HCT116 (cell line): Measurements from ENCODE around the gene TMC1. TPM values are rescaled to one million over a fixed set of nuclear protein-coding genes. Genes with fewer than 3 reads are reported as not detected.

Experiments used
- ATAC-seq: fragments of 200-7000 bp; cut with Tn5 transposase; 2 replicates; pipeline ENCODE4 v1.9.1; 2020; ENCODE audit warnings: mild to moderate bottlenecking, moderate library complexity
- BruUV-seq: library from RNA; stranded (reverse); fragments of 400-500 nt; replicated peaks from 2 replicates; lab custom pipeline; 2021; lab: Mats Ljungman, UMichigan
- CTCF ChIA-PET: fragments of 300-600 bp; sonication (Branson Sonifier 250); formaldehyde crosslinking; loops from one replicate; lab custom pipeline; 2021; ENCODE audit warnings: antibody characterized with exemption; lab: Charles Lee
- POLR2A ChIA-PET: fragments of 300-600, 350-600 bp; sonication (Branson Sonifier 250); formaldehyde crosslinking; loops from one replicate; lab custom pipeline; 2021; ENCODE audit warnings: antibody characterized with exemption; lab: Charles Lee
- RAD21 ChIA-PET, 2 experiments: fragments of 300-600 bp; sonication (Branson Sonifier 250); formaldehyde crosslinking; loops; one replicate each; lab custom pipeline; 2023; ENCODE audit warnings: low total read pairs in 2 of 2; ENCODE audit not compliant: uncharacterized antibody in 2 of 2, unreplicated experiment in 2 of 2, low non-redundant PET in 1 of 2; lab: Charles Lee
- DNase-seq: peaks from one replicate; pipeline ENCODE4 v3.0.0-alpha.2; 2010; ENCODE audit warnings: low read depth, low spot score
- H2AFZ ChIP-seq: fragments of 200-600 bp; shearing (Covaris generic), sonication (generic); 2 replicates; pipeline ENCODE4 v1.6.1; 2017; ENCODE audit warnings: low read depth, mixed run types, mixed read lengths, antibody characterized with exemption, low read length; ENCODE audit not compliant: poor library complexity, severe bottlenecking
- H3K27ac ChIP-seq: 2 replicates; pipeline ENCODE4 v1.5.1; 2012; ENCODE audit warnings: low read depth, low read length
- H3K27me3 ChIP-seq: fragments of 200-600 bp; sonication (generic); 2 replicates; pipeline ENCODE4 v1.6.1; 2016; ENCODE audit warnings: mixed run types, low read length, mixed read lengths; ENCODE audit not compliant: insufficient read depth
- H3K36me3 ChIP-seq, 2 experiments: fragments of 200-500 bp in 1 of 2; fragments of 200-600 bp in 1 of 2; sonication (Bioruptor generic) in 1 of 2; sonication (generic) in 1 of 2; 2 replicates each; pipeline versions ENCODE4 v1.5.1 to v1.6.1; 2014 to 2016; ENCODE audit warnings: low read length in 2 of 2, inconsistent platforms in 1 of 2, mixed read lengths in 1 of 2, mixed run types in 1 of 2; ENCODE audit not compliant: insufficient read depth in 2 of 2, control insufficient read depth in 1 of 2
- H3K4me1 ChIP-seq, 2 experiments: fragments of 200-600 bp in 1 of 2; sonication (generic) in 1 of 2; 2 replicates each; pipeline versions ENCODE4 v1.5.1 to v1.6.1; 2012 to 2017; ENCODE audit warnings: low read length in 2 of 2, inconsistent platforms in 1 of 2, mild to moderate bottlenecking in 1 of 2, mixed read lengths in 1 of 2, mixed run types in 1 of 2, moderate library complexity in 1 of 2; ENCODE audit not compliant: insufficient read depth in 2 of 2, control insufficient read depth in 1 of 2
- H3K4me2 ChIP-seq: fragments of 200-600 bp; sonication (generic); 2 replicates; pipeline ENCODE4 v1.6.1; 2017; ENCODE audit warnings: mixed run types, low read length, mixed read lengths
- H3K4me3 ChIP-seq, 2 experiments: fragments of 200-600 bp in 1 of 2; sonication (generic) in 1 of 2; replicated peaks in 1 of 2; 2 replicates each; pipeline ENCODE4 v1.5.1; 2011 to 2016; ENCODE audit warnings: low read length in 2 of 2, control low read depth in 1 of 2, low read depth in 1 of 2, mild to moderate bottlenecking in 1 of 2, mixed read lengths in 1 of 2, mixed run types in 1 of 2
- H3K79me2 ChIP-seq: fragments of 200-600 bp; sonication (generic); 2 replicates; pipeline ENCODE4 v1.6.1; 2017; ENCODE audit warnings: mild to moderate bottlenecking, mixed run types, low read length, moderate library complexity, mixed read lengths; ENCODE audit not compliant: insufficient read depth
- H3K9ac ChIP-seq: fragments of 200-600 bp; sonication (generic); 2 replicates; pipeline ENCODE4 v1.6.1; 2016; ENCODE audit warnings: low read length, mixed read lengths
- H3K9me2 ChIP-seq: fragments of 200-600 bp; sonication (generic), shearing (Covaris generic); 2 replicates; pipeline ENCODE4 v1.6.1; 2017; ENCODE audit warnings: mixed run types, mild to moderate bottlenecking, moderate library complexity; ENCODE audit not compliant: insufficient read depth
- H3K9me3 ChIP-seq, 2 experiments: fragments of 200-500 bp in 1 of 2; fragments of 200-600 bp in 1 of 2; sonication (Bioruptor generic) in 1 of 2; sonication (generic) in 1 of 2; 2 replicates each; pipeline ENCODE4 v1.6.1; 2014 to 2017; ENCODE audit warnings: low read length in 2 of 2, mixed read lengths in 2 of 2, inconsistent platforms in 1 of 2, low read depth in 1 of 2, mild to moderate bottlenecking in 1 of 2, mixed run types in 1 of 2, moderate library complexity in 1 of 2; ENCODE audit not compliant: control insufficient read depth in 1 of 2, insufficient read depth in 1 of 2
- H4K20me1 ChIP-seq: fragments of 200-600 bp; sonication (generic), shearing (Covaris generic); 2 replicates; pipeline ENCODE4 v1.6.1; 2017; ENCODE audit warnings: mixed run types, mild to moderate bottlenecking, moderate library complexity; ENCODE audit not compliant: insufficient read depth
- CEBPB ChIP-seq: IDR thresholded peaks from 2 replicates; pipeline ENCODE4 v1.6.1; 2012; ENCODE audit warnings: low read depth
- ELF1 ChIP-seq: IDR thresholded peaks from 2 replicates; pipeline ENCODE4 v1.6.1; 2012; ENCODE audit warnings: low read depth, borderline replicate concordance
- EZH2 ChIP-seq: fragments of 200-600 bp; sonication (generic); IDR thresholded peaks from 2 replicates; pipeline ENCODE4 v1.6.1; 2017; ENCODE audit warnings: antibody characterized with exemption, mixed run types
- EZH2phosphoT487 ChIP-seq: fragments of 200-600 bp; IDR thresholded peaks from 2 replicates; pipeline ENCODE4 v1.6.1; 2018; ENCODE audit warnings: antibody characterized with exemption, borderline replicate concordance
- POLR2A ChIP-seq: IDR thresholded peaks from 2 replicates; pipeline ENCODE4 v1.7.0; 2011; ENCODE audit warnings: borderline replicate concordance; ENCODE audit not compliant: insufficient read depth, insufficient read length; ENCODE audit errors: extremely low read depth
- RAD21 ChIP-seq: IDR thresholded peaks from 2 replicates; pipeline ENCODE4 v1.6.1; 2012; ENCODE audit warnings: low read depth, mild to moderate bottlenecking
- SIN3A ChIP-seq: IDR thresholded peaks from 2 replicates; pipeline ENCODE4 v1.6.1; 2012; ENCODE audit warnings: low read depth
- TCF7L2 ChIP-seq: IDR thresholded peaks from 2 replicates; pipeline ENCODE4 v1.7.0; 2011; ENCODE audit warnings: borderline replicate concordance, inconsistent platforms; ENCODE audit not compliant: insufficient read depth, insufficient read length; ENCODE audit errors: extremely low read depth
- ZFX ChIP-seq: fragments of 450-650 bp; IDR thresholded peaks from 2 replicates; pipeline ENCODE4 v1.6.1; 2017
- ZNF274 ChIP-seq: fragments of 200-500 bp; sonication (Bioruptor generic); IDR thresholded peaks from 2 replicates; pipeline ENCODE4 v1.6.1; 2014; ENCODE audit warnings: mild to moderate bottlenecking, low read depth, low read length, inconsistent platforms
- intact Hi-C: fragments of 100-400 bp; cut with micrococcal nuclease; formaldehyde crosslinking; loops from 2 replicates; pipeline ENCODE4 v1.10.0; 2022
- total RNA-seq: library from RNA; stranded (reverse); gene quantifications from one replicate; pipeline ENCODE4 v1.2.1, GENCODE V29; 2021; ENCODE audit not compliant: unreplicated experiment
- TF ChIP-seq, protein P1 (sequence below): IDR thresholded peaks from 2 replicates; pipeline ENCODE4 v1.6.1; 2011; ENCODE audit warnings: mild to moderate bottlenecking, low read length, moderate library complexity; ENCODE audit not compliant: insufficient replicate concordance; ENCODE audit errors: extremely low read depth
- TF ChIP-seq, protein P2 (sequence below): IDR thresholded peaks from 2 replicates; pipeline ENCODE4 v1.6.1; 2012
- TF ChIP-seq, protein P3 (sequence below): IDR thresholded peaks from 2 replicates; pipeline ENCODE4 v1.6.1; 2012; ENCODE audit warnings: low read depth
- TF ChIP-seq, protein P4 (sequence below), 3 experiments: fragments of 200-600 bp in 1 of 3; sonication (generic) in 1 of 3; IDR thresholded peaks in 2 of 3; conservative IDR thresholded peaks in 1 of 3; 2 replicates each; pipeline ENCODE4 v1.5.1; 2012 to 2017; ENCODE audit warnings: low read depth in 2 of 3, low read length in 2 of 3, antibody characterized with exemption in 1 of 3, borderline replicate concordance in 1 of 3, control low read depth in 1 of 3, mild to moderate bottlenecking in 1 of 3, mixed read lengths in 1 of 3, mixed run types in 1 of 3, moderate library complexity in 1 of 3; ENCODE audit not compliant: insufficient read depth in 1 of 3

TMC1 gene
- total RNA-seq, 1 experiment from 2014 or later, result 0.57 TPM

DNA sequence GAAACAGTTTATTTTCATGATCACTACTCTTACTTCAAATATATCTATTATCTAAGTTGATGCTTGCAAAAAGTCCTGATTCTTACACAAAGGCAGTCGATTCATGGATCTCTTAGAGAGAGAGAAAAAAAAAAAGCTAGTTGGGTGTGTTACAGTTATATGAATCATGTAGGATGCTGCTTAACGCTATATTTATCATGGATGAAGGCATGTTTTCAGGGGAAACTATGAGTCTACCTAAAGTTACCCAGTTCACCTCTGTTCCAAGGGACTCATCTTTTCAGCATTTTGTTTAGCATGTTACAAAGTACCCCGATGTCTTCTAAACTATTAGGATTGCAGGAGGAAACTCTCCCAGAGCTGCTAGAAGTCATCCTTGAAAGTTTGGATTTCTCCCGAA is 13.5 kb downstream of the TMC1 start:
- Histone ChIP-seq H3K4me2 (no peak overlapping the region), H3K4me1 (peaks cover 3 to 18% of the 10 kb centered on the region in 2 experiments; a peak in 2 of 4 replicates), H3K4me3 (no peak overlapping the region), H3K9me2 (no peaks in the 10 kb centered on the region), H3K36me3 (no peaks in the 10 kb centered on the region), H3K79me2 (no peaks in the 10 kb centered on the region), H4K20me1 (no peaks in the 10 kb centered on the region), H3K9ac (no peak overlapping the region), H3K27me3 (no peaks in the 10 kb centered on the region), H2AFZ (no peak overlapping the region), H3K27ac (no peak overlapping the region), H3K9me3 (no peaks in the 10 kb centered on the region)
- ChIA-PET POLR2A (no interaction called here), CTCF (no interaction called here), RAD21 (no interaction called here)
- BruUV-seq, result no TSS peak
- TF ChIP-seq SIN3A (no peak), TCF7L2 (no peak), CEBPB (no peak), RAD21 (no peak), POLR2A (no peak), EZH2 (no peak), ZFX (no peak), ELF1 (no peak), ZNF274 (no peak), EZH2phosphoT487 (no peak)
- TF ChIP-seq, protein P1, sequence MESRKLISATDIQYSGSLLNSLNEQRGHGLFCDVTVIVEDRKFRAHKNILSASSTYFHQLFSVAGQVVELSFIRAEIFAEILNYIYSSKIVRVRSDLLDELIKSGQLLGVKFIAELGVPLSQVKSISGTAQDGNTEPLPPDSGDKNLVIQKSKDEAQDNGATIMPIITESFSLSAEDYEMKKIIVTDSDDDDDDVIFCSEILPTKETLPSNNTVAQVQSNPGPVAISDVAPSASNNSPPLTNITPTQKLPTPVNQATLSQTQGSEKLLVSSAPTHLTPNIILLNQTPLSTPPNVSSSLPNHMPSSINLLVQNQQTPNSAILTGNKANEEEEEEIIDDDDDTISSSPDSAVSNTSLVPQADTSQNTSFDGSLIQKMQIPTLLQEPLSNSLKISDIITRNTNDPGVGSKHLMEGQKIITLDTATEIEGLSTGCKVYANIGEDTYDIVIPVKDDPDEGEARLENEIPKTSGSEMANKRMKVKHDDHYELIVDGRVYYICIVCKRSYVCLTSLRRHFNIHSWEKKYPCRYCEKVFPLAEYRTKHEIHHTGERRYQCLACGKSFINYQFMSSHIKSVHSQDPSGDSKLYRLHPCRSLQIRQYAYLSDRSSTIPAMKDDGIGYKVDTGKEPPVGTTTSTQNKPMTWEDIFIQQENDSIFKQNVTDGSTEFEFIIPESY, result no peak
- TF ChIP-seq, protein P2, sequence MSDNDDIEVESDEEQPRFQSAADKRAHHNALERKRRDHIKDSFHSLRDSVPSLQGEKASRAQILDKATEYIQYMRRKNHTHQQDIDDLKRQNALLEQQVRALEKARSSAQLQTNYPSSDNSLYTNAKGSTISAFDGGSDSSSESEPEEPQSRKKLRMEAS, result no peak
- TF ChIP-seq, protein P3, sequence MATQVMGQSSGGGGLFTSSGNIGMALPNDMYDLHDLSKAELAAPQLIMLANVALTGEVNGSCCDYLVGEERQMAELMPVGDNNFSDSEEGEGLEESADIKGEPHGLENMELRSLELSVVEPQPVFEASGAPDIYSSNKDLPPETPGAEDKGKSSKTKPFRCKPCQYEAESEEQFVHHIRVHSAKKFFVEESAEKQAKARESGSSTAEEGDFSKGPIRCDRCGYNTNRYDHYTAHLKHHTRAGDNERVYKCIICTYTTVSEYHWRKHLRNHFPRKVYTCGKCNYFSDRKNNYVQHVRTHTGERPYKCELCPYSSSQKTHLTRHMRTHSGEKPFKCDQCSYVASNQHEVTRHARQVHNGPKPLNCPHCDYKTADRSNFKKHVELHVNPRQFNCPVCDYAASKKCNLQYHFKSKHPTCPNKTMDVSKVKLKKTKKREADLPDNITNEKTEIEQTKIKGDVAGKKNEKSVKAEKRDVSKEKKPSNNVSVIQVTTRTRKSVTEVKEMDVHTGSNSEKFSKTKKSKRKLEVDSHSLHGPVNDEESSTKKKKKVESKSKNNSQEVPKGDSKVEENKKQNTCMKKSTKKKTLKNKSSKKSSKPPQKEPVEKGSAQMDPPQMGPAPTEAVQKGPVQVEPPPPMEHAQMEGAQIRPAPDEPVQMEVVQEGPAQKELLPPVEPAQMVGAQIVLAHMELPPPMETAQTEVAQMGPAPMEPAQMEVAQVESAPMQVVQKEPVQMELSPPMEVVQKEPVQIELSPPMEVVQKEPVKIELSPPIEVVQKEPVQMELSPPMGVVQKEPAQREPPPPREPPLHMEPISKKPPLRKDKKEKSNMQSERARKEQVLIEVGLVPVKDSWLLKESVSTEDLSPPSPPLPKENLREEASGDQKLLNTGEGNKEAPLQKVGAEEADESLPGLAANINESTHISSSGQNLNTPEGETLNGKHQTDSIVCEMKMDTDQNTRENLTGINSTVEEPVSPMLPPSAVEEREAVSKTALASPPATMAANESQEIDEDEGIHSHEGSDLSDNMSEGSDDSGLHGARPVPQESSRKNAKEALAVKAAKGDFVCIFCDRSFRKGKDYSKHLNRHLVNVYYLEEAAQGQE, result no peak
- TF ChIP-seq, protein P4, sequence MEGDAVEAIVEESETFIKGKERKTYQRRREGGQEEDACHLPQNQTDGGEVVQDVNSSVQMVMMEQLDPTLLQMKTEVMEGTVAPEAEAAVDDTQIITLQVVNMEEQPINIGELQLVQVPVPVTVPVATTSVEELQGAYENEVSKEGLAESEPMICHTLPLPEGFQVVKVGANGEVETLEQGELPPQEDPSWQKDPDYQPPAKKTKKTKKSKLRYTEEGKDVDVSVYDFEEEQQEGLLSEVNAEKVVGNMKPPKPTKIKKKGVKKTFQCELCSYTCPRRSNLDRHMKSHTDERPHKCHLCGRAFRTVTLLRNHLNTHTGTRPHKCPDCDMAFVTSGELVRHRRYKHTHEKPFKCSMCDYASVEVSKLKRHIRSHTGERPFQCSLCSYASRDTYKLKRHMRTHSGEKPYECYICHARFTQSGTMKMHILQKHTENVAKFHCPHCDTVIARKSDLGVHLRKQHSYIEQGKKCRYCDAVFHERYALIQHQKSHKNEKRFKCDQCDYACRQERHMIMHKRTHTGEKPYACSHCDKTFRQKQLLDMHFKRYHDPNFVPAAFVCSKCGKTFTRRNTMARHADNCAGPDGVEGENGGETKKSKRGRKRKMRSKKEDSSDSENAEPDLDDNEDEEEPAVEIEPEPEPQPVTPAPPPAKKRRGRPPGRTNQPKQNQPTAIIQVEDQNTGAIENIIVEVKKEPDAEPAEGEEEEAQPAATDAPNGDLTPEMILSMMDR (IDR thresholded peaks at IDR 0.05 in 2 of 3, conservative IDR thresholded peaks at IDR 0.05 in 1 of 3; ENCODE audit: borderline replicate concordance in 1 of 3, insufficient read depth in 1 of 3, low read depth in 2 of 3, low read length in 2 of 3), result no peak
- no peak for ATAC-seq
- DNase-seq, result no peak
- intact Hi-C loops, result no loop called here
